Measurements from ENCODE around the gene EFTUD2.
"Not testable (repeated sequence)": the region's sequence is repeated elsewhere in the genome, so short reads cannot be mapped to it uniquely, and the experiment has no call there.

The EFTUD2 gene

GRCh38 chr17:44820631-44821212 lies 78.5 kb downstream of the EFTUD2 start:
- Histone ChIP-seq H3K27me3 (no peaks in the 10 kb centered on the region), H3K4me1 (peaks cover 2% of the 10 kb centered on the region), H3K4me3 (ENCODE audit: low read depth, low read length) (no peak overlapping the region), H3K9me3 (no peaks in the 10 kb centered on the region), H3K36me3 (no peaks in the 10 kb centered on the region)
- DNase-seq = no peak
- TF ChIP-seq CTCF (IDR thresholded peaks at IDR 0.05; ENCODE audit: low read depth, low read length) = no peak

DNA sequence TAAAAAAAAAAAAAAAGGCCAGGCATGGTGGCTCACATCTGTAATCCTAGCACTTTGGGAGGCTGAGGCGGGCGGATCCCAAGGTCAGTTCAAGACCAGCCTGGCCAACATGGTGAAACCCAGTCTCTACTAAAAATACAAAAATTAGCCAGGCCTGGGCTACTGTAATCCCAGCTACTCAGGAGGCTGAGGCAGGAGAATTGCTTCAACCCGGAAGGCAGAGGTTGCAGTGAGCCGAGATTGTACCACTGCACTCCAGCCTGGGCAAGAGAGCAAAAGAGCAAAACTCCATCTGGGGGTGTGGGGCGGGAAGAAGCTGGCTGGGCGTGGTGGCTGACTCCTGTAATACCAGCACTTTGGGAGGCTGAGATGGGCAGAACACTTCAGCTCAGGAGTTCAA lies 80.7 kb downstream of the EFTUD2 start:
- not testable (repeated sequence) for H3K4me1 ChIP-seq; H3K27me3 ChIP-seq; H3K4me3 ChIP-seq (ENCODE audit: low read depth, low read length); H3K9me3 ChIP-seq; H3K36me3 ChIP-seq; DNase-seq

DNA sequence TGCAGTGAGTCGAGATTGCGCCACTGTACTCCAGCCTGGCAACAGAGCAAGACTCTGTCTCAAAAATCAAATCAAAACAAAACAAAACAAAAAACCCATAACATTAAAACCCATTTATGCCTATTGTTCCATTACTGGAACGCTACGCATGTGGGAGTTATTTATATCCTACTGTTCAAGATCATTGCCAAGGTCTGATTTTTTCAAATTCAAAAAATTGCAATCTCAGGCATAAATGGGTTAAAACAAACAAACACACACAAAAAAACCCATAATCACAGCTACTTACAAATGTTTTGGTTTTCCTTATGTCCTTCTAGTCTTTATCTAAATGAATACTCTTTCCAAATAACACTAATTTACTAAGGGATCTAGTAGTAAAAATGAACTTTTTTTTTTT lies 87.0 kb downstream of the EFTUD2 start:
- Histone ChIP-seq H3K4me3 (ENCODE audit: low read depth, low read length) (no peak overlapping the region), H3K36me3 (no peaks in the 10 kb centered on the region), H3K27me3 (no peaks in the 10 kb centered on the region), H3K4me1 (no peaks in the 10 kb centered on the region; the same call in 1 of the 2 replicates), H3K9me3 (no peaks in the 10 kb centered on the region; the same call in 1 of the 2 replicates)
- no peak for DNase-seq
- no peak for TF ChIP-seq CTCF (IDR thresholded peaks at IDR 0.05; ENCODE audit: low read depth, low read length)

DNA sequence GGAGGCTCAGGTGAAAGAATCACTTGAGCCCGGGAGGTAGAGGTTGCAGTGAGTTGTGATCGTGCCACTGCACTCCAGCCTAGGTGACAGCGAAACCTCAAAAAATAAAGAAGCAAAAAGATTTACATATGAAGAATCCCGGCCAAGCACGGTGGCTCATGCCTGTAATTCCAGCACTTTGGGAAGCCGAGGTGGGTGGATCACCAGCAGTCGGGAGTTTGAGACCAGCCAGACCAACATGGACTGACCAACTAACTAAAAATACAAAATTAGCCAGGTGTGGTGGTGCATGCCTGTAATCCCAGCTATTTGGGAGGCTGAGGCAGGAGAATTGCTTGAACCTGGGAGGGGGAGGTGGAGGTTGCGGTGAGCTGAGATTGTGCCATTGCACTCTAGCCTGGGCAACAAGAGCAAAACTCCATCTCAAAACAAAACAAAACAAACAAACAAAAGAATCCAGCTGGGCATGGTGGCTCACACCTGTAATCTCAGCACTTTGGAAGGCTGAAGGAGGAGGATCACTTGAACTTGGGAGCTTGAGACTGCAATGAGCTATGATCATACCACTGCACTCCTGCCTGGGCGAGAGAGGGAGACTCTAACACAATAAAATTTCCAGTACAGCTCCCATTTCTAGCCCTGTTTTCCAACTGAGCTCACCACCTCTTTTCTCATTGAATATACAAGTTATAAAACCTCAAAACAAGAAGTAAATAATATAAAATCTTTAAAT lies 90.4 kb downstream of the EFTUD2 start:
- H3K27me3 ChIP-seq; DNase-seq; H3K9me3 ChIP-seq; H3K4me3 ChIP-seq (ENCODE audit: low read depth, low read length); H3K4me1 ChIP-seq: not testable (repeated sequence)
- peaks cover 20% of the 10 kb centered on the region for H3K36me3 ChIP-seq

DNA sequence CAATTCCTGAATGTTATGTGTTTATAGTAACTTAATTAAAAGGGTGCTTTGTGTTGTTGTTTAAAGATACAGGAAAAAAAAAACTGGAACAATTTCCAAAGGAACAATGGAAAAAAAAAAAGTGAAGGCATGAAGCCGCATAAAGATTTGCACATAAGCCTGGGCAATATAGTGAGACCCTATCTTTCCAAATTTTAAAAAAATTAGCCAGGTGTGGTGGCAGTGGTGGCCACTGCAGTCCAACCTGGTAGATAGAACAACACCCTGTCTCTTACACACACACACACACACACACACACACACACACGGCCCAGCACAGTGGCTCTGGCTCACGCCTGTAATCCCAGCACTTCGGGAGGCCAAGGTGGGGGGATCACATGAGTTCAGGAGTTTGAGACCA lies 91.1 kb downstream of the EFTUD2 start:
- Histone ChIP-seq H3K4me1 (no peaks in the 10 kb centered on the region; the same call in 1 of the 2 replicates), H3K4me3 (ENCODE audit: low read depth, low read length) (no peak overlapping the region), H3K36me3 (peaks cover 25% of the 10 kb centered on the region), H3K27me3 (no peaks in the 10 kb centered on the region), H3K9me3 (no peaks in the 10 kb centered on the region; the same call in 1 of the 2 replicates)
- no peak for DNase-seq
- no peak for TF ChIP-seq CTCF (IDR thresholded peaks at IDR 0.05; ENCODE audit: low read depth, low read length)

GRCh38 chr17:44807817-44808155 lies 91.5 kb downstream of the EFTUD2 start:
- Histone ChIP-seq H3K27me3 (no peaks in the 10 kb centered on the region), H3K4me1 (no peaks in the 10 kb centered on the region; the same call in 1 of the 2 replicates), H3K36me3 (peaks cover 25% of the 10 kb centered on the region), H3K9me3 (no peaks in the 10 kb centered on the region; the same call in 1 of the 2 replicates), H3K4me3 (ENCODE audit: low read depth, low read length) (no peak overlapping the region)
- DNase-seq = no peak
- TF ChIP-seq CTCF (IDR thresholded peaks at IDR 0.05; ENCODE audit: low read depth, low read length) = no peak

DNA sequence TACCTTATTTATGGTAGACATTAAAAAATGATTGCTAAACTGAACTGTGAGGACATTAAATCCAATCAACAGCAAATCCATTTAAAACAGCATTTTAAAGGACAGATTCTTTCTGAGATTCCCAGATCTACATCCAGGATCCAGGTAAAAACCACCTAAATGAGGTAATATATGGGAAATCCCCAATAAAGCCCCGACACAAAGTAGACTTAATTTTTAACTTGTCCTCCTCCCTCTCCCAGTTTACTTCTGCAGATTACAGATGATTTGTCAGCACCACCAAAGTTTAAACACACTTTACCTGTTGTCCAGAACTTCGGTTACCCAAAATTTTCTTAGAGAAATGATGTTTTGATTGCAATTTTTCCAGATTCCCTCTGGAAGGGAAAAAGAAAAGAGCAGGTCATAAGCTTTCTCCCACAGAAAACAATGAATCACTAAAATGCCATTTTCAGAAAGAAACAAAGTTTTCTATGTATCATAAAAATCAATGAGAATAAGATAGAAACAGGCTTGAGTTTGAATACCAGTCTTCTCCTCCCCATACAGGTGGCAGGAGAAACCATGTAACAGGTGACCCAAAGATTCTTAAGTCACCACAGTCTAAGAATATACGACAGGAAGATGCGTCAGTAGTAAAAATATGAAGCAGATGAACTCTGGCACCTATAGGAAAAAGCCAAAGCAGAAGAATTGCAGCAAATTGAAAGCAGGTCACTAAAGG lies 92.0 kb downstream of the EFTUD2 start:
- no peak for TF ChIP-seq CTCF (IDR thresholded peaks at IDR 0.05; ENCODE audit: low read depth, low read length)
- Histone ChIP-seq H3K9me3 (no peaks in the 10 kb centered on the region; the same call in 1 of the 2 replicates), H3K27me3 (no peaks in the 10 kb centered on the region), H3K4me3 (ENCODE audit: low read depth, low read length) (no peak overlapping the region), H3K4me1 (no peaks in the 10 kb centered on the region; the same call in 1 of the 2 replicates), H3K36me3 (peaks cover 25% of the 10 kb centered on the region)
- no peak for DNase-seq

Data from BE2C (cell line).